Measurements from ENCODE around the gene HHATL. TPM values are rescaled to one million over a fixed set of nuclear protein-coding genes. Genes with fewer than 3 reads are reported as not detected.

Gene HHATL
- polyA plus RNA-seq, 3 donors, result not detected

DNA sequence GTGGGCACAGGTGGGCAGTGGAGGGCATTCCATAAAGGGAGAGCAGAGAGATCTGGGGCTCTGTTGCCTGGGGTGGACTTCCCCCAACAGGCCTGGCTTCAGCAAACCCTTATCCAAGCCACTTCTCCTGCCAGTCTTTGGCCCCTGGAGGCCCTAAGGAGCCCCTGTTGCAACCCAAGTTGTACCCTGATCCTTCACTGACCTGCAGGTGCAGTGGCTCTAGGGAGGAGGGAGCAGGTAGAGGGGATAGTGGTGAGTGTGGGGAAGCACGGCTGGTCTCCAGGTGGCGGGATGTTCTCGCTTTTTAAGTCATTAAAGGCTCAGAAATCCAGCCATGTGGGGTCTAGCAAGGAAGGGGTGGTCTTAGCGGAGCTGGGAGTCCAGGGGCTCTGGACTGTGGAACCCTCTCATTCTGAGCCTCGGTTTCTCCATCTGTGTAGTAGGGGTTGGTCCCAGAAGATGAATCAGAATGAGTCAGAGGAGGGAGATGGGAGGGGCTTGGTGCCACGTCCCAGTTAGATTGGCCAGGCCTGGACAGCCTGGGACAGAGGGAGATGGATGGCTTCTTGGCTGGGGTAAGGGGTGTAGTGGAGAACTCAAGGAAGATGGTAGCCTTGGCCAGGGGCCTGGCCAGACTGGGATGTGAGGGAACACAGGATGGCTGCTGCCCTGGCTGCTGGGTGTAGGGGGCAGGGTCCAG lies 46.5 kb downstream of the HHATL start:
- Mint-ChIP-seq H3K36me3 (peaks cover 13 to 31% of the 10 kb centered on the region in 2 donors), H3K9me3 (peaks cover 0 to 3% (median 0%) of the 10 kb centered on the region in 7 donors), H3K4me3 (peak overlapping the region in 1 of 2 donors; percentile 30), H3K27ac (peak overlapping the region in 2 of 7 donors; percentile 6 to 42), H3K4me1 (peaks cover 58% of the 10 kb centered on the region), H3K27me3 (ENCODE audit: low read depth in 3 of 3) (peaks cover 0 to 3% (median 1%) of the 10 kb centered on the region in 3 donors)
- intact Hi-C loops (cut with micrococcal nuclease), result loop anchor here in 1 of 2 donors (10.0 kb wide), 1 partner anchor 71 kb away; the partner anchor contains the start of gene SEC22C
- H3K4me3 ChIP-seq (replicated peaks in 1 of 3; ENCODE audit: low read depth in 2 of 3, low read length in 3 of 3), result peak overlapping the region in 1 of 3 experiments; percentile 92
- WGBS (ENCODE audit: insufficient coverage), result 74% methylated on average over 5 of the region's 6 CpGs
- no peaks in the 10 kb centered on the region for H3K9me3 ChIP-seq (replicated peaks in 1 of 2; ENCODE audit: control insufficient read depth in 1 of 2, insufficient read depth in 1 of 2, low read length in 2 of 2)
- no peak overlapping the region for H3K9ac ChIP-seq (ENCODE audit: insufficient read depth, low read length, poor library complexity, severe bottlenecking)
- peak overlapping the region; percentile 80 for H3K4me2 ChIP-seq (replicated peaks; ENCODE audit: extremely low read depth, low read length, poor library complexity, severe bottlenecking)
- TF ChIP-seq, protein P1, sequence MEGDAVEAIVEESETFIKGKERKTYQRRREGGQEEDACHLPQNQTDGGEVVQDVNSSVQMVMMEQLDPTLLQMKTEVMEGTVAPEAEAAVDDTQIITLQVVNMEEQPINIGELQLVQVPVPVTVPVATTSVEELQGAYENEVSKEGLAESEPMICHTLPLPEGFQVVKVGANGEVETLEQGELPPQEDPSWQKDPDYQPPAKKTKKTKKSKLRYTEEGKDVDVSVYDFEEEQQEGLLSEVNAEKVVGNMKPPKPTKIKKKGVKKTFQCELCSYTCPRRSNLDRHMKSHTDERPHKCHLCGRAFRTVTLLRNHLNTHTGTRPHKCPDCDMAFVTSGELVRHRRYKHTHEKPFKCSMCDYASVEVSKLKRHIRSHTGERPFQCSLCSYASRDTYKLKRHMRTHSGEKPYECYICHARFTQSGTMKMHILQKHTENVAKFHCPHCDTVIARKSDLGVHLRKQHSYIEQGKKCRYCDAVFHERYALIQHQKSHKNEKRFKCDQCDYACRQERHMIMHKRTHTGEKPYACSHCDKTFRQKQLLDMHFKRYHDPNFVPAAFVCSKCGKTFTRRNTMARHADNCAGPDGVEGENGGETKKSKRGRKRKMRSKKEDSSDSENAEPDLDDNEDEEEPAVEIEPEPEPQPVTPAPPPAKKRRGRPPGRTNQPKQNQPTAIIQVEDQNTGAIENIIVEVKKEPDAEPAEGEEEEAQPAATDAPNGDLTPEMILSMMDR (IDR thresholded peaks at IDR 0.05), result no peak
- no peak overlapping the region for H2AFZ ChIP-seq (ENCODE audit: insufficient read depth, low read depth, low read length, poor library complexity, severe bottlenecking)
- DNase-seq, result peak in 1 of 3 donors; percentile 38
- H4K20me1 ChIP-seq (ENCODE audit: insufficient read depth, low read length), result peaks cover 49% of the 10 kb centered on the region
- peaks cover 50 to 67% of the 10 kb centered on the region in 2 donors for H3K4me1 ChIP-seq (ENCODE audit: control insufficient read depth in 1 of 2, insufficient read depth in 2 of 2, low read length in 2 of 2)
- H3K27me3 ChIP-seq (ENCODE audit: control insufficient read depth in 2 of 2, insufficient read depth in 2 of 2, low read length in 2 of 2), result no peaks in the 10 kb centered on the region
- peaks cover 5 to 23% of the 10 kb centered on the region in 2 donors for H3K36me3 ChIP-seq (replicated peaks in 1 of 2; ENCODE audit: control insufficient read depth in 1 of 2, insufficient read depth in 2 of 2, low read length in 2 of 2)
- peak overlapping the region in 1 of 2 donors; percentile 63 for H3K27ac ChIP-seq (ENCODE audit: low read depth in 1 of 2, low read length in 2 of 2)
- peaks cover 56% of the 10 kb centered on the region for H3K79me2 ChIP-seq (ENCODE audit: insufficient read depth, low read length)

DNA sequence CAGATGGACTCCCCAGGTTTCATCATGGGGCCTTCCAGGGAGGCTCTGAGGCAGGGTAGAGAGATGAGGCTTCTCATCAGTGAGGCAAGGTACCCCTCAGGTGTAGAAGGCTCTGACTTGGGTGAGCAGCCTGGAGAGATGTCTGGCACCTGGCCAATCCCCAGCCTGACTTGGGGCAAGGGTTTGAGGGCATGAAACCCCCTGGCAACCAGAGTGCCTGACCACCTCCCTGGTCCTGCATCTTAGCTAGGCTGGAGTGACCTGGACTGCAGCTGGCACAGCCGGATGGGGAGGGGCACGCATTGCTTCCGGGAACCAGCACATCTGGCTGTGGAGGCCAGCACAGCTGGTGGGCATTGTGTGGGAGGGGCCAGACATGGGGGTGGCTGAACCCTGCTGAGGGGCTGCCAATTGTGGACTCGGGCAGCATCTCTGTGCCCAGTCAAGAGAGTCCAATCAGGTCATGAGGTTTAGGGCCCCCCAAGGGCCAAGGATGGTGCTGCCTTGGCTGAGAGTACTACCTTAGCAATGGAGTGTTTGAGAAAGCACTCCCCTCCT lies 47.2 kb downstream of the HHATL start:
- Mint-ChIP-seq H3K27ac (no peak overlapping the region), H3K9me3 (no peaks in the 10 kb centered on the region), H3K36me3 (peaks cover 11 to 31% of the 10 kb centered on the region in 2 donors), H3K4me3 (peak overlapping the region; percentile 72 to 76), H3K27me3 (ENCODE audit: low read depth in 3 of 3) (peaks cover 0 to 1% (median 1%) of the 10 kb centered on the region in 3 donors), H3K4me1 (peaks cover 65% of the 10 kb centered on the region)
- 70% methylated on average over 4 of the region's 4 CpGs for WGBS (ENCODE audit: insufficient coverage)
- peaks cover 49% of the 10 kb centered on the region for H4K20me1 ChIP-seq (ENCODE audit: insufficient read depth, low read length)
- no peaks in the 10 kb centered on the region for H3K9me3 ChIP-seq (replicated peaks in 1 of 2; ENCODE audit: control insufficient read depth in 1 of 2, insufficient read depth in 1 of 2, low read length in 2 of 2)
- H3K4me2 ChIP-seq (replicated peaks; ENCODE audit: extremely low read depth, low read length, poor library complexity, severe bottlenecking), result peak overlapping the region; percentile 80
- peak overlapping the region; percentile 75 for H2AFZ ChIP-seq (ENCODE audit: insufficient read depth, low read depth, low read length, poor library complexity, severe bottlenecking)
- H3K36me3 ChIP-seq (replicated peaks in 1 of 2; ENCODE audit: control insufficient read depth in 1 of 2, insufficient read depth in 2 of 2, low read length in 2 of 2), result peaks cover 11 to 23% of the 10 kb centered on the region in 2 donors
- peak overlapping the region in 2 of 3 experiments; percentile 64 to 92 for H3K4me3 ChIP-seq (replicated peaks in 1 of 3; ENCODE audit: low read depth in 2 of 3, low read length in 3 of 3)
- H3K9ac ChIP-seq (ENCODE audit: insufficient read depth, low read length, poor library complexity, severe bottlenecking), result peak overlapping the region; percentile 76
- H3K79me2 ChIP-seq (ENCODE audit: insufficient read depth, low read length), result peaks cover 63% of the 10 kb centered on the region
- H3K27me3 ChIP-seq (ENCODE audit: control insufficient read depth in 2 of 2, insufficient read depth in 2 of 2, low read length in 2 of 2), result no peaks in the 10 kb centered on the region
- TF ChIP-seq, protein P1 (IDR thresholded peaks at IDR 0.05), result no peak
- intact Hi-C loops (cut with micrococcal nuclease), result loop anchor here in 1 of 2 donors (10.0 kb wide), 1 partner anchor 71 kb away; the partner anchor contains the start of gene SEC22C
- peak overlapping the region in 1 of 2 donors; percentile 63 for H3K27ac ChIP-seq (ENCODE audit: low read depth in 1 of 2, low read length in 2 of 2)
- no peak for DNase-seq
- H3K4me1 ChIP-seq (ENCODE audit: control insufficient read depth in 1 of 2, insufficient read depth in 2 of 2, low read length in 2 of 2), result peaks cover 50 to 68% of the 10 kb centered on the region in 2 donors

Measured in CD14-positive monocyte (primary cell).